ENCODE measurements around the gene LRRC23. TPM values are rescaled to one million over a fixed set of nuclear protein-coding genes. Genes with fewer than 3 reads are reported as not detected.

LRRC23 gene
- total RNA-seq, 1 donor from 2014 or later, result 10.1 TPM

- no peak for TF ChIP-seq CTCF (conservative IDR thresholded peaks at IDR 0.05)
- H3K4me3 Mint-ChIP-seq, result no peak overlapping the region
- peaks cover 3% of the 10 kb centered on the region for H3K36me3 Mint-ChIP-seq
- H3K4me1 Mint-ChIP-seq (ENCODE audit: unreplicated experiment), result peaks cover 35% of the 10 kb centered on the region
- no peaks in the 10 kb centered on the region for H3K9me3 Mint-ChIP-seq
- no peak overlapping the region for H3K27ac Mint-ChIP-seq
- no peak for DNase-seq (ENCODE audit: extremely low spot score, unreplicated experiment)
- peaks cover 3% of the 10 kb centered on the region for H3K27me3 Mint-ChIP-seq
Measured at GRCh38 chr12:6923003-6923732, 18.5 kb downstream of the LRRC23 start.

GRCh38 chr12:6923851-6924250 lies 19.2 kb downstream of the LRRC23 start:
- Mint-ChIP-seq H3K27ac (peak overlapping the region; percentile 95), H3K4me1 (ENCODE audit: unreplicated experiment) (peaks cover 35% of the 10 kb centered on the region), H3K4me3 (peak overlapping the region; percentile 89), H3K9me3 (no peaks in the 10 kb centered on the region), H3K27me3 (peaks cover 3% of the 10 kb centered on the region), H3K36me3 (peaks cover 3% of the 10 kb centered on the region)
- no peak for DNase-seq (ENCODE audit: extremely low spot score, unreplicated experiment)
- TF ChIP-seq CTCF (conservative IDR thresholded peaks at IDR 0.05), result no peak

GRCh38 chr12:6925239-6925539 lies 20.6 kb downstream of the LRRC23 start:
- no peak for TF ChIP-seq CTCF (conservative IDR thresholded peaks at IDR 0.05)
- H3K27ac Mint-ChIP-seq, result peak overlapping the region; percentile 95
- H3K36me3 Mint-ChIP-seq, result peaks cover 8% of the 10 kb centered on the region
- peak overlapping the region; percentile 89 for H3K4me3 Mint-ChIP-seq
- no peak for DNase-seq (ENCODE audit: extremely low spot score, unreplicated experiment)
- no peaks in the 10 kb centered on the region for H3K9me3 Mint-ChIP-seq
- peaks cover 3% of the 10 kb centered on the region for H3K27me3 Mint-ChIP-seq
- peaks cover 44% of the 10 kb centered on the region for H3K4me1 Mint-ChIP-seq (ENCODE audit: unreplicated experiment)

- Mint-ChIP-seq H3K36me3 (peaks cover 8% of the 10 kb centered on the region), H3K4me3 (peak overlapping the region; percentile 89), H3K9me3 (no peaks in the 10 kb centered on the region), H3K4me1 (ENCODE audit: unreplicated experiment) (peaks cover 47% of the 10 kb centered on the region), H3K27ac (peak overlapping the region; percentile 95), H3K27me3 (peaks cover 3% of the 10 kb centered on the region)
- DNase-seq (ENCODE audit: extremely low spot score, unreplicated experiment), result no peak
- TF ChIP-seq CTCF (conservative IDR thresholded peaks at IDR 0.05), result no peak
Measured at GRCh38 chr12:6925540-6926279, 21.1 kb downstream of the LRRC23 start.

GRCh38 chr12:6927379-6928021 lies 22.9 kb downstream of the LRRC23 start, which contains the start of gene ATN1:
Gene ATN1 (plus strand): TSS chr12:6927959. CDS start chr12:6934002, 6,043 bp downstream.
- peak within 1 kb of the TSS; percentile 95 for H3K27ac Mint-ChIP-seq
- peak within 1 kb of the TSS; percentile 95 for H3K4me3 Mint-ChIP-seq
- H3K9me3 Mint-ChIP-seq, result no peaks in the 10 kb centered on the region
- DNase-seq (ENCODE audit: extremely low spot score, unreplicated experiment), result peak; percentile 84
- peaks cover 17% of the 10 kb centered on the region for H3K36me3 Mint-ChIP-seq
- H3K4me1 Mint-ChIP-seq (ENCODE audit: unreplicated experiment), result peaks cover 54% of the 10 kb centered on the region
- no peak for TF ChIP-seq CTCF (conservative IDR thresholded peaks at IDR 0.05)
- peaks cover 3% of the 10 kb centered on the region for H3K27me3 Mint-ChIP-seq
